Measurements from ENCODE around the gene NPIPA3.
"Not testable (repeated sequence)": the region's sequence is repeated elsewhere in the genome, so short reads cannot be mapped to it uniquely, and the experiment has no call there.

The NPIPA3 gene

DNA sequence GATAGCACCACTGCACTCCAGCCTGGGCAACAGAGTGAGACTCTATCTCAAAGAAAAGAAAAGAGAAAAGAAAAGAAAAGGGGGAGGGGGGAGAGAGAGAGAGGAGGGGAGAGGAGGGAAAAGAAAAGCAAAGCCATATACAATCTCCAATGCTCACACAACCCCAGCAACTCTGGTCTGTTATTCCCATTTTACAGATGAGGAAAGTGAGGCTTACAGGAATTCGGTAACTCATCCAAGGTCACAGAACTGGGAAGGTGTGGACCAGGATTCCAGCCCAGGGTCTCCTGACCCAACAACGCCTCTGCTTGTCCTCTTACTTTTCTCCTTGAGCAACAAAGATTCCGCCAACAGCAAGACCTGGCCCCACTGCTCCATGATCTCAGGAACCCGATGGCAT is 22.1 kb upstream of the NPIPA3 start:
- Histone ChIP-seq H3K27me3 (replicated peaks; ENCODE audit: insufficient read depth, low read length) (no peaks in the 10 kb centered on the region), H3F3A (ENCODE audit: insufficient read depth, low read length) (no peaks in the 10 kb centered on the region), H3K9me3 (replicated peaks; ENCODE audit: insufficient read depth, low read length) (no peaks in the 10 kb centered on the region), H4K20me1 (ENCODE audit: insufficient read depth, low read length) (no peaks in the 10 kb centered on the region), H3K36me3 (replicated peaks; ENCODE audit: insufficient read depth, low read length) (no peaks in the 10 kb centered on the region), H3K4me1 (ENCODE audit: low read length) (no peaks in the 10 kb centered on the region), H3K27ac (ENCODE audit: low read length) (no peak overlapping the region), H3K4me3 (ENCODE audit: low read length) (no peak overlapping the region), H3K9me2 (replicated peaks; ENCODE audit: insufficient read depth, low read length) (no peaks in the 10 kb centered on the region), H3K4me2 (ENCODE audit: low read depth, low read length) (no peak overlapping the region), H3K79me2 (ENCODE audit: low read length) (no peaks in the 10 kb centered on the region), H3K9ac (ENCODE audit: low read length) (no peak overlapping the region), H2AFZ (ENCODE audit: low read length) (no peak overlapping the region)
- TF ChIP-seq EZH2phosphoT487 (IDR thresholded peaks at IDR 0.05; ENCODE audit: low read length): no peak
- TF ChIP-seq, protein P1, sequence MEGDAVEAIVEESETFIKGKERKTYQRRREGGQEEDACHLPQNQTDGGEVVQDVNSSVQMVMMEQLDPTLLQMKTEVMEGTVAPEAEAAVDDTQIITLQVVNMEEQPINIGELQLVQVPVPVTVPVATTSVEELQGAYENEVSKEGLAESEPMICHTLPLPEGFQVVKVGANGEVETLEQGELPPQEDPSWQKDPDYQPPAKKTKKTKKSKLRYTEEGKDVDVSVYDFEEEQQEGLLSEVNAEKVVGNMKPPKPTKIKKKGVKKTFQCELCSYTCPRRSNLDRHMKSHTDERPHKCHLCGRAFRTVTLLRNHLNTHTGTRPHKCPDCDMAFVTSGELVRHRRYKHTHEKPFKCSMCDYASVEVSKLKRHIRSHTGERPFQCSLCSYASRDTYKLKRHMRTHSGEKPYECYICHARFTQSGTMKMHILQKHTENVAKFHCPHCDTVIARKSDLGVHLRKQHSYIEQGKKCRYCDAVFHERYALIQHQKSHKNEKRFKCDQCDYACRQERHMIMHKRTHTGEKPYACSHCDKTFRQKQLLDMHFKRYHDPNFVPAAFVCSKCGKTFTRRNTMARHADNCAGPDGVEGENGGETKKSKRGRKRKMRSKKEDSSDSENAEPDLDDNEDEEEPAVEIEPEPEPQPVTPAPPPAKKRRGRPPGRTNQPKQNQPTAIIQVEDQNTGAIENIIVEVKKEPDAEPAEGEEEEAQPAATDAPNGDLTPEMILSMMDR (IDR thresholded peaks at IDR 0.05; ENCODE audit: low read length): no peak
- no peak for TF ChIP-seq EZH2 (optimal IDR thresholded peaks at IDR 0.05; ENCODE audit: low read depth, low read length)
- no peak for DNase-seq

DNA sequence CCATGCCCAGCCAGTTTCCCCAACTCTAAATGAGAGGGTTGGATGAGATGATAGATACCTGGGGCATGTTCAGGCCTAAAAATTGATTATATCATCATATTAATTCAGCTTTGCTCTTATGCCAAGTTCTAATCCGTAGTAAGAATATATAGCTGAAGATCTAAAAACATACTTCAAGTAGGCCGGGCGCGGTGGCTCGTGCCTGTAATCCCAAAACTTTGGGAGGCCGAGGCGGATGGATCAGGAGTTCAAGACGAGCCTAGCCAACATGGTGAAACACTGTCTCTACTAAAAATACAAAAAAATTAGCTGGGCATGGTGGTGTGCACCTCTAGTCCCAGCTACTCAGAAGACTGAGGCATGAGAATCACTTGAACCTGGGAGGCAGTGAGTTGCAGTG is 21.1 kb upstream of the NPIPA3 start:
- no peak overlapping the region for H3K27ac ChIP-seq (ENCODE audit: low read length)
- no peaks in the 10 kb centered on the region for H4K20me1 ChIP-seq (ENCODE audit: insufficient read depth, low read length)
- no peaks in the 10 kb centered on the region for H3K79me2 ChIP-seq (ENCODE audit: low read length)
- H3K4me2 ChIP-seq (ENCODE audit: low read depth, low read length): no peak overlapping the region
- no peaks in the 10 kb centered on the region for H3K36me3 ChIP-seq (replicated peaks; ENCODE audit: insufficient read depth, low read length)
- H3K4me1 ChIP-seq (ENCODE audit: low read length): no peaks in the 10 kb centered on the region
- no peak for DNase-seq
- no peak overlapping the region for H2AFZ ChIP-seq (ENCODE audit: low read length)
- no peak overlapping the region for H3K4me3 ChIP-seq (ENCODE audit: low read length)
- no peaks in the 10 kb centered on the region for H3K9me3 ChIP-seq (replicated peaks; ENCODE audit: insufficient read depth, low read length)
- H3K27me3 ChIP-seq (replicated peaks; ENCODE audit: insufficient read depth, low read length): no peaks in the 10 kb centered on the region
- H3K9me2 ChIP-seq (replicated peaks; ENCODE audit: insufficient read depth, low read length): no peaks in the 10 kb centered on the region
- no peak for TF ChIP-seq EZH2phosphoT487 (IDR thresholded peaks at IDR 0.05; ENCODE audit: low read length)
- TF ChIP-seq EZH2 (optimal IDR thresholded peaks at IDR 0.05; ENCODE audit: low read depth, low read length): no peak
- TF ChIP-seq, protein P1 (IDR thresholded peaks at IDR 0.05; ENCODE audit: low read length): no peak
- H3F3A ChIP-seq (ENCODE audit: insufficient read depth, low read length): no peaks in the 10 kb centered on the region
- H3K9ac ChIP-seq (ENCODE audit: low read length): no peak overlapping the region

DNA sequence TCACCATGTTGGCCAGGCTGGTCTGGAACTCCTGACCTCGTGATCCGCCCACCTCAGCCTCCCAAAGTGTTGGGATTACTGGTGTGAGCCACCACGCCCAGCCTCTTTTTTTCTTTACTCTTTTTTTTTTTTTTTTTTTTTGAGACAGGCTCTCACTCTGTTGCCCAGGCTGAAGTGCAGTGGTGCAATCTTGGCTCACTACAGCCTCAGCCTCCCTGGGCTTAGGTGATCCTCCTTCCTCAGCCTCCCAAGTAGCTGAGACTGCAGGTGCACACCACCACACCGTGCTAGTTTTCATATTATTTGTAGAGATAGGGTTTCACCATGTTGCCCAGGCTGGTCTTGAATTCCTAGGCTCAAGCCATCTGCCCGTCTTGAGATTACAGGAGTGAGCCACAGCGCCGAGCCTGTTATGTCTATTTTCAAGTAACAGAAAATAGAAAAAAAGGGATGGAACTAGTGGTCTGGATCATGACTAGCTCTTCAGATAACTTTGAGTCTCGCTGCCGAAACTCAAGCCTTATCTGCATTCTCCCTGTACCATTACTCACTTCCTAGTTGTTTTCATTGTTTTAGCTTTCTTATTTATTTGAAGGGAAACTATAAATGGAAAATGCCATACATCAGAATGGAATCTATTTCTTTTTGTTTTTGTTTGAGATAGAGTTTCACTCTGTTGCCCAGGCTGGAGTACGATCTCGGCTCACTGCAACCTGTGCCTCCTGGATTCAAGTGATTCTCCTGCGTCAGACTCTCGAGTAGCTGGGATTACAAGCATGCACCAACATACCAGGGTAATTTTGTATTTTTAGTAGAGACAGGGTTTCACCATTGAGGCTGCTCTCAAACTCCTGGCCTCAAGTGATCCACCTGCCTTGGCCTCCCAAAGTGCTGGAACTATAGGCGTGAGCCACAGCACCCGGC is 17.1 kb upstream of the NPIPA3 start:
- H3K79me2 ChIP-seq (ENCODE audit: low read length); H3F3A ChIP-seq (ENCODE audit: insufficient read depth, low read length); H3K9me3 ChIP-seq (replicated peaks; ENCODE audit: insufficient read depth, low read length); H3K27ac ChIP-seq (ENCODE audit: low read length); H2AFZ ChIP-seq (ENCODE audit: low read length); H3K27me3 ChIP-seq (replicated peaks; ENCODE audit: insufficient read depth, low read length); DNase-seq; H4K20me1 ChIP-seq (ENCODE audit: insufficient read depth, low read length); H3K9me2 ChIP-seq (replicated peaks; ENCODE audit: insufficient read depth, low read length); H3K4me2 ChIP-seq (ENCODE audit: low read depth, low read length); H3K9ac ChIP-seq (ENCODE audit: low read length); H3K36me3 ChIP-seq (replicated peaks; ENCODE audit: insufficient read depth, low read length); H3K4me3 ChIP-seq (ENCODE audit: low read length); H3K4me1 ChIP-seq (ENCODE audit: low read length): not testable (repeated sequence)

DNA sequence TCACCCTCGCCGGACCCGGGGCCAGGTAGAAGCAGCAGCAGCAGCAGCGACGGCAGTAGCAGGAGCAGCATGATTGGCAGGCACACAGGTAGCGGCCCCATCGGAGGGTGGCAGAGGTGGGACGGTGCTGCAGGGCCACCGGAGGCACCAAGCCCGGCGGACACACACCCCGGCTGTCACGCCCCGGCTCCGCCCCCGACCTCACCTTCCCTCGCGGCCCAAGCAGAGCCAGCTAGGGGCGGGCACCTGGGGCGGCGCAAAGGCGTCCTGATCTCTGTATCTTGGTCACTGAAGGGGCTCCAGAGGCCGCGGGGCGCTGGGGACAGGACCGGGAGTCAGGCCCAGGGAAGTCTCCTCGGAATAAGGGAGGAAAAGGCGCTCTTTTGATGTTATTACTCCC is 9.1 kb upstream of the NPIPA3 start, which contains the start of gene PLA2G10:
PLA2G10 (minus strand) TSS at position 180 of the 400 bp plus-strand sequence; CDS start at position 101, 79 bp downstream.
- H3K4me2 ChIP-seq (ENCODE audit: low read depth, low read length); H3F3A ChIP-seq (ENCODE audit: insufficient read depth, low read length); DNase-seq; H3K27me3 ChIP-seq (replicated peaks; ENCODE audit: insufficient read depth, low read length); H3K27ac ChIP-seq (ENCODE audit: low read length); H3K36me3 ChIP-seq (replicated peaks; ENCODE audit: insufficient read depth, low read length); H4K20me1 ChIP-seq (ENCODE audit: insufficient read depth, low read length); H3K9me3 ChIP-seq (replicated peaks; ENCODE audit: insufficient read depth, low read length); H3K9me2 ChIP-seq (replicated peaks; ENCODE audit: insufficient read depth, low read length); H3K4me1 ChIP-seq (ENCODE audit: low read length); H3K9ac ChIP-seq (ENCODE audit: low read length); H3K79me2 ChIP-seq (ENCODE audit: low read length); H2AFZ ChIP-seq (ENCODE audit: low read length); H3K4me3 ChIP-seq (ENCODE audit: low read length): not testable (repeated sequence)

DNA sequence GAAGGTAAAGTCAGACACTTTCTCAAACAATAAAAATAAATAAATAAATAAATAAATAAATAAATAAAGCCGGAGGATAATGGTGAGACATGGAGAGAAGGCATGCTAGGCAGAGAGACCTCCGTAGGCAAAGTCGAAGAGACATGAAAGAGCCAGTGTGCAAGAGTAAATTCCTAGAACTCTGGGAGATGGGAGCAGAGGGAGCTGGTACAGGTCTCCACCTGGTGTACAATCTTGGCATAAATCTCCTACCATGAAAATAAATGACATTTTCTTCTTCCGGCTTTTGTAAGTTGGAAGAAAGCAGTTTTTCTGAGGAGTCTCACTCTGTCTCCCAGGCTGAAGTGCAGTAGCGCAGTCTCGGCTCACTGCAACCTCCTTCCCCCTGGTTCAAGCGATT is 1.4 kb upstream of the NPIPA3 start:
- not testable (repeated sequence) for H3K27me3 ChIP-seq (replicated peaks; ENCODE audit: insufficient read depth, low read length); H3K4me2 ChIP-seq (ENCODE audit: low read depth, low read length); H3F3A ChIP-seq (ENCODE audit: insufficient read depth, low read length); DNase-seq; H3K79me2 ChIP-seq (ENCODE audit: low read length); H3K4me1 ChIP-seq (ENCODE audit: low read length); H3K9ac ChIP-seq (ENCODE audit: low read length); H3K9me3 ChIP-seq (replicated peaks; ENCODE audit: insufficient read depth, low read length); H3K9me2 ChIP-seq (replicated peaks; ENCODE audit: insufficient read depth, low read length); H3K36me3 ChIP-seq (replicated peaks; ENCODE audit: insufficient read depth, low read length); H2AFZ ChIP-seq (ENCODE audit: low read length); H3K27ac ChIP-seq (ENCODE audit: low read length); H4K20me1 ChIP-seq (ENCODE audit: insufficient read depth, low read length); H3K4me3 ChIP-seq (ENCODE audit: low read length)

DNA sequence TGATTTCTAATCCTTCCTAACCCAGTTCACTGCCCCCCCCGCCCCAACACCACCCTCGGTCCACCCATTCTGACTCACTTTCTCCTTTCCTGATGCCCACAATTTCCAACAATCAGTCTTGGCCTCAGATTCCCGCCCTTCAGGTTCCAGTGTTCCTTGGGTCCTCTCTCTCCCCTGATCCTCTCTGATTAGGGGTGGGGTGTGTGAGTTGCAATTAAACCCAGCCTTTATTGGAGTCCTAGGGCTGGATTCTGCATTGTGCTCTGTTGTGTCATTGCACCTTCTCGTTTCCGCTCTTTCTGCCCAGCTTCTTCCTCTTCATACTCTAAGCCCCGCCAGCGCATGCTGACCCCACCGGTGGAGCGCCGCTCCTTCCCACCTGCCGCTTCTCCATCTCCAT is 539 bp upstream of the NPIPA3 start:
- not testable (repeated sequence) for H3K4me3 ChIP-seq (ENCODE audit: low read length)

More for the DNA sequence above, 539 bp upstream of the NPIPA3 start:
- not testable (repeated sequence) for H4K20me1 ChIP-seq (ENCODE audit: insufficient read depth, low read length); H2AFZ ChIP-seq (ENCODE audit: low read length); H3K4me2 ChIP-seq (ENCODE audit: low read depth, low read length); H3K27ac ChIP-seq (ENCODE audit: low read length); H3K4me1 ChIP-seq (ENCODE audit: low read length); H3K9me2 ChIP-seq (replicated peaks; ENCODE audit: insufficient read depth, low read length); H3K27me3 ChIP-seq (replicated peaks; ENCODE audit: insufficient read depth, low read length); H3K9ac ChIP-seq (ENCODE audit: low read length); H3K9me3 ChIP-seq (replicated peaks; ENCODE audit: insufficient read depth, low read length); H3K79me2 ChIP-seq (ENCODE audit: low read length); DNase-seq; H3K36me3 ChIP-seq (replicated peaks; ENCODE audit: insufficient read depth, low read length); H3F3A ChIP-seq (ENCODE audit: insufficient read depth, low read length)
